Activated naive CD4-positive, alpha-beta T cell treated with anti-CD3 and anti-CD28 coated beads, Interleukin-2, amount 10 ng/mL, durations not matched to agents 7 days and 5 days (primary cell): ENCODE results near the gene SLC4A9.

Source experiments
- CTCF ChIA-PET: fragments of 350-600 bp; sonication (Branson Sonifier 250); formaldehyde crosslinking; loops from one replicate; lab custom pipeline; 2021; ENCODE audit warnings: antibody characterized with exemption; lab: Charles Lee
- DNase-seq: peaks from one replicate; pipeline ENCODE4 v3.0.0-alpha.2; 2020
- H3K27ac Mint-ChIP-seq: one replicate; pipeline ENCODE4 v1.8.0; 2021; ENCODE audit warnings: mild to moderate bottlenecking, moderate library complexity, mixed read lengths
- H3K27me3 Mint-ChIP-seq: one replicate; pipeline ENCODE4 v1.8.0; 2021; ENCODE audit warnings: mild to moderate bottlenecking, mixed read lengths
- H3K36me3 Mint-ChIP-seq: one replicate; pipeline ENCODE4 v1.8.0; 2021; ENCODE audit warnings: mixed read lengths
- H3K4me1 Mint-ChIP-seq: one replicate; pipeline ENCODE4 v1.8.0; 2021; ENCODE audit warnings: mixed read lengths
- H3K4me3 Mint-ChIP-seq: one replicate; pipeline ENCODE4 v1.8.0; 2021; ENCODE audit warnings: mild to moderate bottlenecking, moderate library complexity, mixed read lengths
- H3K9me3 Mint-ChIP-seq: one replicate; pipeline ENCODE4 v1.8.0; 2021; ENCODE audit warnings: mixed read lengths

SLC4A9 gene

DNA sequence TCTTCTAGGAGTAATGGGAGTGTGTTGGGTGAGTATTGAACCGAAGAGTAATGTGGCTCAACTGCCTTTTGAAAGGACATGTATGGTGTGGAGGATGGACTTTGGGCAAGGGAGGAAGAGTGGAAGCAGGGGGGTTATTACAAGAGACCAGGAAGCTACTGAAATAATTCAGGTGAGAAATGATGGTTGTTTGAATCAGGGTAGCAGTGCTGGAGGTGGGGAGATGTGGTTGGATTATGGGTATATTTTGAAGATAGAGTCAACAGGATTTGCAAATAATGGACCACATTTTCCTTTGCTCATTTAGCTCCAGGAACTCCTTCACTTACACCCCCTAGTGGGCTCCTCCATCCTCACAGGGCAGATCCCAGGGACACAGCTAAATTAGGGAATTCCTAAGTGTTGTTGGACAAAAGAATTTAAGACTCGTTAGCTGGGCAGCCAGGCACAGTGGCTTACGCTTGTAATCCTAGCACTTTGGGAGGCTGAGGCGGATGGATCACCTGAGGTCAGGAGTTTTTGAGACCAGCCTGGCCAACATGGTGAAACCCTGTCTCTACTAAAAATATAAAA lies 1.2 kb upstream of the SLC4A9 start:
- no peaks in the 10 kb centered on the region for H3K36me3 Mint-ChIP-seq
- H3K27ac Mint-ChIP-seq = no peak overlapping the region
- H3K9me3 Mint-ChIP-seq = no peaks in the 10 kb centered on the region
- CTCF ChIA-PET = interaction anchor here (0.6 to 5.1 kb wide), 13 partner anchors 8 to 367 kb away, joined by 3 to 129 read pairs (median 5); partner anchors contain the start of gene HBEGF
- no peak overlapping the region for H3K4me3 Mint-ChIP-seq
- H3K27me3 Mint-ChIP-seq = peaks cover 21% of the 10 kb centered on the region
- peaks cover 17% of the 10 kb centered on the region for H3K4me1 Mint-ChIP-seq
- no peak for DNase-seq

DNA sequence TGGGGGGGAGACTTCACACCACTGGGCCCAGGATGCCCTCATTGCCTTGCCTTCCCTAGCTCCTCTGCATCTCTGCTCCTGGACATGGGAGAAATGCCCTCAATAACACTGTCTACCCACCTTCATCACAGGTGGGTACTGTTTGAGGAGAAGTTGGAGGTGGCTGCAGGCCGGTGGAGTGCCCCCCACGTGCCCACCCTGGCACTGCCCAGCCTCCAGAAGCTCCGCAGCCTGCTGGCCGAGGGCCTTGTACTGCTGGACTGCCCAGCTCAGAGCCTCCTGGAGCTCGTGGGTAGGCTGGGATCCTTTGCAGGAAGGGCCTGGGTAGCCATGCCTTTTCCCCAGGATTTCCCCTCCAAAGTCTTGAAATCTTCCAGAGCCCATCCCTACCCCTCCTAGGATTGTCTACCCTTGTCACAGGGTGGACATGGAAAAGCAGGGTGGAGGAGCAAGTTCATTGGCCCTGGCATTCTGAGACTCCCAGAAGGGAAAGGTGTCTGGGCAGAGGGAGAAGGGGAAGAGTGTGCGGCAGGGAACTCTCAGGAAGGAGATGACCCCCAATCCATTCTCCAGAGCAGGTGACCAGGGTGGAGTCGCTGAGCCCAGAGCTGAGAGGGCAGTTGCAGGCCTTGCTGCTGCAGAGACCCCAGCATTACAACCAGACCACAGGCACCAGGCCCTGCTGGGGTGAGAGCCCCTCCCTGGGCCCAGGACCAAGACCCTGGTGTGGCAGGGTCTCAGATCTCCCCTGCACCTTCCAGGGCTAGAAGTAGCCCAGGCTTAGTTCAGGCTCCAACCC lies 886 bp downstream of the SLC4A9 start:
- CTCF ChIA-PET = interaction anchor here (0.7 to 5.1 kb wide), 12 partner anchors 9 to 365 kb away, joined by 3 to 129 read pairs (median 3); no protein-coding TSS in a partner anchor
- peaks cover 14% of the 10 kb centered on the region for H3K27me3 Mint-ChIP-seq
- H3K4me1 Mint-ChIP-seq = peaks cover 17% of the 10 kb centered on the region
- H3K36me3 Mint-ChIP-seq = no peaks in the 10 kb centered on the region
- H3K9me3 Mint-ChIP-seq = no peaks in the 10 kb centered on the region
- no peak overlapping the region for H3K27ac Mint-ChIP-seq
- no peak overlapping the region for H3K4me3 Mint-ChIP-seq
- no peak for DNase-seq

- no peak overlapping the region for H3K27ac Mint-ChIP-seq
- H3K27me3 Mint-ChIP-seq = peaks cover 17% of the 10 kb centered on the region
- no peaks in the 10 kb centered on the region for H3K36me3 Mint-ChIP-seq
- CTCF ChIA-PET = interaction anchor here (0.6 to 5.1 kb wide), 5 partner anchors 10 to 358 kb away, joined by 3 to 129 read pairs (median 4); no protein-coding TSS in a partner anchor
- no peaks in the 10 kb centered on the region for H3K9me3 Mint-ChIP-seq
- no peak for DNase-seq
- no peak overlapping the region for H3K4me3 Mint-ChIP-seq
- peaks cover 15% of the 10 kb centered on the region for H3K4me1 Mint-ChIP-seq
Measured at GRCh38 chr5:140361901-140362300, 1.9 kb downstream of the SLC4A9 start.

- DNase-seq = no peak
- CTCF ChIA-PET = interaction anchor here (0.7 to 5.1 kb wide), 6 partner anchors 10 to 358 kb away, joined by 3 to 129 read pairs (median 4); no protein-coding TSS in a partner anchor
- no peaks in the 10 kb centered on the region for H3K36me3 Mint-ChIP-seq
- no peak overlapping the region for H3K4me3 Mint-ChIP-seq
- H3K4me1 Mint-ChIP-seq = peaks cover 12% of the 10 kb centered on the region
- no peaks in the 10 kb centered on the region for H3K9me3 Mint-ChIP-seq
- peaks cover 20% of the 10 kb centered on the region for H3K27me3 Mint-ChIP-seq
- H3K27ac Mint-ChIP-seq = no peak overlapping the region
Measured at GRCh38 chr5:140362311-140362710, 2.3 kb downstream of the SLC4A9 start.

GRCh38 chr5:140362875-140363630 lies 3.1 kb downstream of the SLC4A9 start:
- Mint-ChIP-seq H3K27ac (no peak overlapping the region), H3K36me3 (no peaks in the 10 kb centered on the region), H3K9me3 (no peaks in the 10 kb centered on the region), H3K4me3 (peak overlapping the region; percentile 67), H3K4me1 (peaks cover 5% of the 10 kb centered on the region), H3K27me3 (peaks cover 20% of the 10 kb centered on the region)
- DNase-seq = peak; percentile 88
- CTCF ChIA-PET = interaction anchor here (0.5 to 2.9 kb wide), 23 partner anchors 8 to 1104 kb away, joined by 3 to 18 read pairs (median 4); partner anchors contain the start of genes ANKHD1, IK and NDUFA2

DNA sequence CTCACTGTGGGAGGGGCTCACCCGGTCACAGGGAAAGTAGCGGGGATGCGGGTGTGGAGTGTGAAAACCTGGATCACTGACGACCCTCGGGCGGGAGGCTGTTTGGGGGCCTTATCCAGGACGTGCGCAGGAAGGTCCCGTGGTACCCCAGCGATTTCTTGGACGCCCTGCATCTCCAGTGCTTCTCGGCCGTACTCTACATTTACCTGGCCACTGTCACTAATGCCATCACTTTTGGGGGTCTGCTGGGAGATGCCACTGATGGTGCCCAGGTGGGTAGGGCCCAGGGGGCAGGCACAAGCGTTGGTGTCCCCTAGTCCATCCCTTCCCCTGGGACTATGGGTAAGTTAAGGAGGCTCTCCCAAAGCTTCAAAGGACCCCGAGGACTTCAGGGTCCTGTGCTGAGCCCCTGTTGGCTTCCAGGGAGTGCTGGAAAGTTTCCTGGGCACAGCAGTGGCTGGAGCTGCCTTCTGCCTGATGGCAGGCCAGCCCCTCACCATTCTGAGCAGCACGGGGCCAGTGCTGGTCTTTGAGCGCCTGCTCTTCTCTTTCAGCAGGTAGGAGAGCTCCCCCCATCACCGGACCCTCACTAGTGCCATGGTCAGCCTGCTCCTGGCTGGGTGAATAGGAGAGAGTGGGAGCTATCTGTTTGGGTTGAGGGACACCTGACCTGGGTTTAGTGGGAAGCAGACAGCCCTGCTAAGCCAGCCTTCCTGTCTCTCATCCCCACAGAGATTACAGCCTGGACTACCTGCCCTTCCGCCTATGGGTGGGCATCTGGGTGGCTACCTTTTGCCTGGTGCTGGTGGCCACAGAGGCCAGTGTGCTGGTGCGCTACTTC lies 3.9 kb downstream of the SLC4A9 start:
- Mint-ChIP-seq H3K9me3 (no peaks in the 10 kb centered on the region), H3K4me3 (peak overlapping the region; percentile 67), H3K27me3 (peaks cover 17% of the 10 kb centered on the region), H3K36me3 (no peaks in the 10 kb centered on the region), H3K4me1 (peaks cover 5% of the 10 kb centered on the region), H3K27ac (no peak overlapping the region)
- no peak for DNase-seq
- CTCF ChIA-PET = interaction anchor here (0.5 to 2.9 kb wide), 23 partner anchors 9 to 1105 kb away, joined by 3 to 18 read pairs (median 4); partner anchors contain the start of genes ANKHD1, IK and NDUFA2

- no peak overlapping the region for H3K4me3 Mint-ChIP-seq
- peaks cover 17% of the 10 kb centered on the region for H3K27me3 Mint-ChIP-seq
- peaks cover 5% of the 10 kb centered on the region for H3K4me1 Mint-ChIP-seq
- no peaks in the 10 kb centered on the region for H3K9me3 Mint-ChIP-seq
- no peak overlapping the region for H3K27ac Mint-ChIP-seq
- CTCF ChIA-PET = interaction anchor here (1.0 to 2.9 kb wide), 9 partner anchors 9 to 355 kb away, joined by 3 to 18 read pairs (median 6); no protein-coding TSS in a partner anchor
- DNase-seq = no peak
- H3K36me3 Mint-ChIP-seq = no peaks in the 10 kb centered on the region
Measured at GRCh38 chr5:140364472-140364765, 4.4 kb downstream of the SLC4A9 start.

DNA sequence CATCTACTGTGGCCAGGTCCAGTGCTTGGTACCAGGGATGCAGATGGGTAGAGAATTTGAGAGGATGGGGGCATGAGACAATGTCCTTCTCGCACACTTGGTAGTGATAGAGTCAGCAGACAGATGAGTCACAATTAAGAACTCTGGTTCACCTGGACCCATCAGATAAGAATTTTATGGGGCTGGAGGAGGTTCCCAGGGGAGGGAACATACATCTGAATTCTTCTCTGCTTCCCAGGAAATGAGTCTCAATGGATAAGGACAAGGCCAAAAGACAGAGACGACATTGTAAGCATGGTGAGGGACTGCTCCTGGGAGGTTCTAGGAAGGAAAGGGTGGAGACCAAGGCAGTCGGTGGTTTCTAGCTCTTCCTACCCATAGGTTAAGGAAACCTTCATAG lies 5.3 kb downstream of the SLC4A9 start:
- Mint-ChIP-seq H3K4me1 (peaks cover 5% of the 10 kb centered on the region), H3K27me3 (peaks cover 17% of the 10 kb centered on the region), H3K27ac (no peak overlapping the region), H3K9me3 (no peaks in the 10 kb centered on the region), H3K36me3 (no peaks in the 10 kb centered on the region), H3K4me3 (no peak overlapping the region)
- DNase-seq = no peak
- CTCF ChIA-PET = interaction anchor here (0.9 to 3.9 kb wide), 7 partner anchors 8 to 354 kb away, joined by 3 to 18 read pairs (median 4); partner anchors contain the start of genes IK and NDUFA2

- Mint-ChIP-seq H3K36me3 (no peaks in the 10 kb centered on the region), H3K9me3 (no peaks in the 10 kb centered on the region), H3K4me1 (peaks cover 5% of the 10 kb centered on the region), H3K27me3 (peaks cover 17% of the 10 kb centered on the region), H3K27ac (no peak overlapping the region), H3K4me3 (no peak overlapping the region)
- CTCF ChIA-PET = interaction anchor here (0.6 to 3.9 kb wide), 10 partner anchors 7 to 354 kb away, joined by 3 to 15 read pairs (median 4); partner anchors contain the start of genes IK and NDUFA2
- DNase-seq = no peak
Measured at GRCh38 chr5:140365941-140366340, 5.9 kb downstream of the SLC4A9 start.

- no peak overlapping the region for H3K4me3 Mint-ChIP-seq
- peaks cover 17% of the 10 kb centered on the region for H3K27me3 Mint-ChIP-seq
- H3K4me1 Mint-ChIP-seq = peaks cover 5% of the 10 kb centered on the region
- CTCF ChIA-PET = interaction anchor here (0.6 to 3.9 kb wide), 7 partner anchors 8 to 180 kb away, joined by 3 to 15 read pairs (median 3); partner anchors contain the start of gene EIF4EBP3
- no peak overlapping the region for H3K27ac Mint-ChIP-seq
- no peak for DNase-seq
- H3K9me3 Mint-ChIP-seq = no peaks in the 10 kb centered on the region
- no peaks in the 10 kb centered on the region for H3K36me3 Mint-ChIP-seq
Measured at GRCh38 chr5:140366589-140367255, 6.7 kb downstream of the SLC4A9 start.

- H3K4me3 Mint-ChIP-seq = no peak overlapping the region
- peaks cover 5% of the 10 kb centered on the region for H3K4me1 Mint-ChIP-seq
- no peak overlapping the region for H3K27ac Mint-ChIP-seq
- DNase-seq = no peak
- no peaks in the 10 kb centered on the region for H3K36me3 Mint-ChIP-seq
- CTCF ChIA-PET = interaction anchor here (0.6 to 3.9 kb wide), 4 partner anchors 22 to 269 kb away, joined by 3 to 15 read pairs (median 6); partner anchors contain the start of gene EIF4EBP3
- peaks cover 13% of the 10 kb centered on the region for H3K27me3 Mint-ChIP-seq
- no peaks in the 10 kb centered on the region for H3K9me3 Mint-ChIP-seq
Measured at GRCh38 chr5:140367256-140368013, 7.4 kb downstream of the SLC4A9 start.
